Stimulated activated CD8-positive, alpha-beta memory T cell treated with anti-CD3 and anti-CD28 coated beads, Interleukin-7, amount 100 ng/mL, for 48 hours (primary cell): Measurements from ENCODE around the gene APOL1.

Experiments
- DNase-seq, 2 donors: peaks; one replicate each; pipeline ENCODE4 v3.0.0-alpha.2; 2020; ENCODE audit warnings: low read depth in 1 of 2; ENCODE audit errors: extremely low read depth in 1 of 2

APOL1 gene

DNA sequence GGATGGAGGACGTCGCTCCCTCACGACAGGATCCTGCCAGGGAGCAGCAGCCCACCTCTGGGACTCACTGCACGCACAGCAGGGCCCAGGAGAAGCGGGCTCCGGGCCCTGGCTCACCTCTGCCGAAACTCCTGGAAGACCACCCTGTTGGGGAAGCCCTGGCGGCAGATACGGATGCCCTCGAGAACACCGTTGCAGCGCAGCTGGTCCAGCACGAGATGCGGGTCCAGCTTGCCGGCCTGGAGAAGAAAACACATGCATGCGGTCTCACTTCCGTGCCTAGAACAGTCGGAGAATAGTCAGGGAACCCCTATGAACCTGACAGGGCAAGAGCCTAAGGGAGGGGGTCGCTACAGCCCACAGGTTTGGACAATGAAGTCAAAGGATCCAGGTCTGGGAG lies 52.9 kb downstream of the APOL1 start:
- DNase-seq: no peak

DNA sequence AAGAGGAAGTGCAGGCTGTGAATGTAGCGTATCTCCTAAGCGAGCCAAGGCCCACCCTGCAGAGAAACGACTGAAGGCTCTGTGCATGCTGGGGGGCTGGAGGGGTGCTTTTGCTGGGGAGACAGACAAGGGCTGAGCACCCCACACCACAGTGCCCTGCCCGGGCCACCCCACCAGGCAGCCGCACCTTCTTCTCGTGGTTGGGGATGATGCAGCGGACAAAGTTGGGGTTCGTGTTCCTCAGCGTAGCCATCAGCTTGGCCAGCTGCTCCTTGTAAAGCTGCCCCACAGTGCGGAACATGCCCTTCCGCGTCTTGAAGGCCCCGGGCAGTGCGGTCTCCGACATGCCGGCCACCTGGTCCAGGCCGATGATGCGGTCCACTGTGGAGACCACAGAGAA lies 53.3 kb downstream of the APOL1 start:
- DNase-seq: no peak

DNA sequence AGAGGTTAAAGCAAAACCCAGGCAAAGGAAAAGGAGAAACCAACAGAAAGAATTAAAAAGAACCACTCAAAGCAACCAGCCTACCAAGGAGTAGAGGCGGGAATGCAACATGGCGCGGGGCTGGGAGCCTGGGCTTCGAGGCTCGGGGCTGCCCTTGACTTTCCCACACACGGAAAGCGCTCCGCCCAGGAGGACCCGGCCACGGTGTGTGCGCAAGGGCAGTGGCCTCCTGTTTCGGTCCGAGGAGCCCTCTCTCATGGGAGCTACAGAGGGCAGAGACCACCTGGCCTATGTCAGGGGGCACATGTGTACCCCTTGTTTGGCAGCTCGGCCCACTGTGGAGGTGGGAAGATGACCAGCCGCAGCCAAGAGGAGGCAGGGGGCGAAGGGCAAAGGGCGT lies 55.9 kb downstream of the APOL1 start:
- no peak for DNase-seq

DNA sequence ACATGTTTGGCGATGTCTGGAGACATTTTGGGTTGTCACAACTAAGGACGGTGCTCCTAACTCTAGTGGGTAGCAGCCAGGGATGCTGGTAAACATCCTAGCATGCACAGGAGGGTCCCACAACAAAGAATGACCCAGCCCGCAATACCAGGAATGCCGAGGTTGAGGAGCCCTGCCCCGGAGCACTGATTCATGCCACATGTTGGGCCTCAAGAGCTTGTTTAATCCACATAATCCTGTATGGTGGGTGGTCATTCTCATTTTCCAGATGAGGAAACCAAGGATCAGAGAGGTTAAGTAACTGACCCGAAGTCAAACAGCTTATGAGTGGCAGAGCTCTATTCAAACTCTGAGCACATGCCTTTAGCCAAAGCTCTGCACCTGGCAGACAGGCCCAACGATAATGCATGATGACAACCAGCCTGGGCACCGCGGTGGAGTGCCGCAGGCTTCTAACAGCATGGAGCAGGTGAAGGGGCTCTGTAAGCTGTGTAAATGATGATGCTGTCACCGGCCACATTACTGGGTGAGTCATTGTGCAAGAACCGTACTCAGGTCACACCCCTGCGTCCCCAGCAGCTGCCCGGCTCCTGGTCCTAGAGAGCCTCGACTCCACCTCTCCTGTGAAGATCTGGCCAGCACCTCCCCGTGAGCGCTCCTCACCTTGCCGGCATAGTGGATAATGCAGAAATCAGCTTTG lies 58.6 kb downstream of the APOL1 start:
- DNase-seq: no peak

DNA sequence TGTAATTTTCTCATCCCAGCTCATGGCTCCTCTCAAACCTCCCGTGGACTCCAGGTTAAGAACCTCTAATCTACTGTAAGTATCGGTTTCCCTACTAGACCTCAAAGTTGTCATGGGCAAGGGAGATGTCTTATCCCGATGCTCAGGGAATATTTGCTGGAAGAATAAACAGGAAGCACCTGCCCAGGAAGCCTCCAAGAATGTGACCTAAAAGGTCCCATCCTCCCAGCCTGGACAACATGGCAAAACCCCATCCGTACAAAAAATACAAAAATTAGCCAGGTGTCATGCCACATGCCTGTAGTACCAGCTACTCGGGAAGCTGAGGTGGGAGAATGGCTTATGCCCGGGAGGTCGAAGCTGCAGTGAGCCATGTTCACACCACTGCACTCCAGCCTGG lies 62.4 kb downstream of the APOL1 start:
- DNase-seq: no peak

DNA sequence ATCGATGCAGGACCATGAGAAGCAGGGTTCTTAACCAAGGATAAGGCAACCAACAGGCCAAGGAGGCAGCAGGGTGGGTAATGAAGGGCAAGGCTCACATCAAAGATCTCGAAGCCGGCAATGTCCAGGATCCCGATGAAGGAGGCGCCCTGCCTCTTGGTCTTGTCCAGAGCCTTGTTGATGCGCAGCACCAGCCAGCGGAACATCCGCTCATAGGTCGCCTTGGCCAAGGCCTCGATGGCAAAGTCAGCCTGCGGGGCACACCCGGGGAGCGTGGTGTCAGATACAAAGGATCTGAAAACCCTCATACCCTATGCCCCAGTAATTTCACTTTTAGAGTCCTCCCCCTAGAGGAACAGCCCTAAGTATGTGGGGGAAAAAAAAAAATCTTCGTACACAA lies 63.5 kb downstream of the APOL1 start:
- DNase-seq: no peak
